MM.1S (cell line): ENCODE data around the gene CD248.

Experiments
- DNase-seq: peaks from one replicate; pipeline ENCODE4 v3.0.0-alpha.2; 2015
- H2AFZ ChIP-seq: fragments of 300-600 bp; sonication (generic); 2 replicates; pipeline ENCODE4 v1.6.0; 2016; ENCODE audit warnings: antibody characterized with exemption, low read length
- H3F3A ChIP-seq: fragments of 300-600 bp; sonication (generic); 2 replicates; pipeline ENCODE4 v1.6.1; 2016; ENCODE audit warnings: mild to moderate bottlenecking, antibody characterized with exemption, low read length, moderate library complexity, mixed read lengths; ENCODE audit not compliant: insufficient read depth
- H3K27ac ChIP-seq: fragments of 300-600 bp; sonication (generic); 2 replicates; pipeline ENCODE4 v1.5.1; 2016; ENCODE audit warnings: mild to moderate bottlenecking, low read length
- H3K27me3 ChIP-seq: fragments of 300-600 bp; sonication (generic); replicated peaks from 2 replicates; pipeline ENCODE4 v1.6.0; 2016; ENCODE audit warnings: low read length; ENCODE audit not compliant: insufficient read depth
- H3K36me3 ChIP-seq: fragments of 300-600 bp; sonication (generic); replicated peaks from 2 replicates; pipeline ENCODE4 v1.6.1; 2016; ENCODE audit warnings: mild to moderate bottlenecking, low read length, mixed read lengths; ENCODE audit not compliant: insufficient read depth
- H3K4me1 ChIP-seq: fragments of 300-600 bp; sonication (generic); 2 replicates; pipeline ENCODE4 v1.6.1; 2016; ENCODE audit warnings: low read length, mixed read lengths
- H3K4me2 ChIP-seq: fragments of 300-600 bp; sonication (generic); 2 replicates; pipeline ENCODE4 v1.6.0; 2016; ENCODE audit warnings: low read depth, low read length
- H3K4me3 ChIP-seq: fragments of 300-600 bp; sonication (generic); 2 replicates; pipeline ENCODE4 v1.5.1; 2016; ENCODE audit warnings: low read length, mixed read lengths
- H3K79me2 ChIP-seq: fragments of 300-600 bp; sonication (generic); 2 replicates; pipeline ENCODE4 v1.6.1; 2016; ENCODE audit warnings: mixed run types, low read length, mixed read lengths
- H3K9ac ChIP-seq: fragments of 300-600 bp; sonication (generic); 2 replicates; pipeline ENCODE4 v1.6.1; 2016; ENCODE audit warnings: low read length, mixed read lengths
- H3K9me2 ChIP-seq: fragments of 300-600 bp; sonication (generic); replicated peaks from 2 replicates; pipeline ENCODE4 v1.6.1; 2016; ENCODE audit warnings: mild to moderate bottlenecking, low read length, mixed read lengths; ENCODE audit not compliant: insufficient read depth
- H3K9me3 ChIP-seq: fragments of 300-600 bp; sonication (generic); replicated peaks from 2 replicates; pipeline ENCODE4 v1.6.1; 2016; ENCODE audit warnings: mild to moderate bottlenecking, low read length, mixed read lengths; ENCODE audit not compliant: insufficient read depth
- H4K20me1 ChIP-seq: fragments of 300-600 bp; sonication (generic); 2 replicates; pipeline ENCODE4 v1.6.1; 2016; ENCODE audit warnings: mild to moderate bottlenecking, low read length, moderate library complexity, mixed read lengths; ENCODE audit not compliant: insufficient read depth
- EZH2 ChIP-seq: fragments of 300-600 bp; sonication (generic); optimal IDR thresholded peaks from 2 replicates; pipeline ENCODE3; 2017; ENCODE audit warnings: low read depth, mild to moderate bottlenecking, antibody characterized with exemption, low read length, mixed read lengths
- EZH2phosphoT487 ChIP-seq: fragments of 300-600 bp; sonication (generic); IDR thresholded peaks from 2 replicates; pipeline ENCODE4 v1.6.1; 2018; ENCODE audit warnings: antibody characterized with exemption, low read length
- TF ChIP-seq, protein P1 (sequence below): fragments of 300-600 bp; sonication (generic); IDR thresholded peaks from 2 replicates; pipeline ENCODE4 v1.5.1; 2016; ENCODE audit warnings: antibody characterized with exemption, low read length, mixed read lengths

CD248 gene

DNA sequence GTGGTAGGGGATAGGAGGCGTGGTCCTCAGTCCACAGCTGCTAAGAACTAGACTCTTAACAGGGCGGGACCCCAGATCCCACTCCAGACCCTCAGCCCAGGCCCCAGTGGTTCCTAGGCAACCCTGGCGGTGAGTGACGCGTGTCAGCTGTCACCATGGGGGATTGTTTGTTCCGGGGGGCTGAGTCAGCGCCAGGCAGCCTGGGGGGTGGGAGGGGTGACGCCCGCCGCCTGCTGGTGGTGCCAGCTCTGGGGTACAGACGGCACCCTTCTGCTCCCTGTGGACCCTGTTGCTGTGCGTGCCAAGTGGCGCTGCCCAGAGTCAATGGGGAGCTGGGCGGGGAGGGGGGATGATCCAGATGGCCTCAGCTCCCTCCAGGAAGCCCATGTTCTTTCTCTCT, 36.4 kb downstream of the CD248 start:
- no peaks in the 10 kb centered on the region for H3F3A ChIP-seq
- no peaks in the 10 kb centered on the region for H3K9me2 ChIP-seq
- H3K9me3 ChIP-seq: no peaks in the 10 kb centered on the region
- no peaks in the 10 kb centered on the region for H3K79me2 ChIP-seq
- H3K36me3 ChIP-seq: no peaks in the 10 kb centered on the region
- H2AFZ ChIP-seq: no peak overlapping the region
- H3K4me1 ChIP-seq: peaks cover 8% of the 10 kb centered on the region
- H3K27ac ChIP-seq: no peak overlapping the region
- no peak overlapping the region for H3K4me3 ChIP-seq
- no peak overlapping the region for H3K4me2 ChIP-seq
- H4K20me1 ChIP-seq: no peaks in the 10 kb centered on the region
- H3K9ac ChIP-seq: no peak overlapping the region
- no peaks in the 10 kb centered on the region; the same call in 1 of the 2 replicates for H3K27me3 ChIP-seq
- no peak for DNase-seq
- TF ChIP-seq EZH2: no peak
- TF ChIP-seq, protein P1, sequence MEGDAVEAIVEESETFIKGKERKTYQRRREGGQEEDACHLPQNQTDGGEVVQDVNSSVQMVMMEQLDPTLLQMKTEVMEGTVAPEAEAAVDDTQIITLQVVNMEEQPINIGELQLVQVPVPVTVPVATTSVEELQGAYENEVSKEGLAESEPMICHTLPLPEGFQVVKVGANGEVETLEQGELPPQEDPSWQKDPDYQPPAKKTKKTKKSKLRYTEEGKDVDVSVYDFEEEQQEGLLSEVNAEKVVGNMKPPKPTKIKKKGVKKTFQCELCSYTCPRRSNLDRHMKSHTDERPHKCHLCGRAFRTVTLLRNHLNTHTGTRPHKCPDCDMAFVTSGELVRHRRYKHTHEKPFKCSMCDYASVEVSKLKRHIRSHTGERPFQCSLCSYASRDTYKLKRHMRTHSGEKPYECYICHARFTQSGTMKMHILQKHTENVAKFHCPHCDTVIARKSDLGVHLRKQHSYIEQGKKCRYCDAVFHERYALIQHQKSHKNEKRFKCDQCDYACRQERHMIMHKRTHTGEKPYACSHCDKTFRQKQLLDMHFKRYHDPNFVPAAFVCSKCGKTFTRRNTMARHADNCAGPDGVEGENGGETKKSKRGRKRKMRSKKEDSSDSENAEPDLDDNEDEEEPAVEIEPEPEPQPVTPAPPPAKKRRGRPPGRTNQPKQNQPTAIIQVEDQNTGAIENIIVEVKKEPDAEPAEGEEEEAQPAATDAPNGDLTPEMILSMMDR: no peak
- no peak for TF ChIP-seq EZH2phosphoT487

DNA sequence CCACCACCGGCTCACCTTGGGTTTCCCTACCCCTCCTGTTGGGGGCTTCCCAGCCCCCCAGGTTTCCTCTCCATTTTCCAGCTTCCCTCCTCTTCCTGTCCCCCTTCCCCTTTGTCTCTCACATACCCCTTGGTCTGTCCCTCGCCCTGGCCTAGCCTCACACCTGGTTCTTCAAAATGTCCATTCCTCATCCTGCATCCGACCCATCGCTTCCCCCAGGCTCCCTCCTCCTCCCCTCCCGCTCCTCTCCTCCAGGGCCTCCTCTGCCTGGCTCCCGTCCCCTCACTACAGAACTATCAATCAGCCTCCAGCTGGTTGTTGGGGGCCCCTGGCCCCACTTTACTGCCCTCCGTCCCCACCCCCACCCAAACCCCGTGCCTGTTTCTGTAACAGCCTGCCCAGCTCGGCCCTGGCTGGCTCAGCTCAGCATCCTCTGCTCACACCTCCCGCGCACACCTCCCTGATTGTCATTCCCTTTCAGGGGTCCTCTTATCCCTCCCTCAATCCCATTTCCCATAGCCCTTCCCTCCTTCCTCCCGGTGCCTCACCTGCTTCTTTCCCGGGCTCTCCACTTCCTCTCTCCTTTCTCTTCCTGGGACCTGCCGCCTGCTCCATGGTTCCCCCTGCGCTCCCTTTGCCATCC, 37.6 kb downstream of the CD248 start:
- Histone ChIP-seq H3F3A (no peaks in the 10 kb centered on the region), H3K36me3 (no peaks in the 10 kb centered on the region), H3K9ac (no peak overlapping the region), H3K27ac (no peak overlapping the region), H3K9me3 (no peaks in the 10 kb centered on the region), H3K9me2 (no peaks in the 10 kb centered on the region), H3K4me1 (peaks cover 8% of the 10 kb centered on the region), H3K4me3 (no peak overlapping the region), H3K4me2 (no peak overlapping the region), H3K79me2 (no peaks in the 10 kb centered on the region), H3K27me3 (no peaks in the 10 kb centered on the region; the same call in 1 of the 2 replicates), H4K20me1 (no peaks in the 10 kb centered on the region), H2AFZ (no peak overlapping the region)
- TF ChIP-seq, protein P1: no peak
- TF ChIP-seq EZH2phosphoT487 (no peak), EZH2 (no peak)
- DNase-seq: no peak

DNA sequence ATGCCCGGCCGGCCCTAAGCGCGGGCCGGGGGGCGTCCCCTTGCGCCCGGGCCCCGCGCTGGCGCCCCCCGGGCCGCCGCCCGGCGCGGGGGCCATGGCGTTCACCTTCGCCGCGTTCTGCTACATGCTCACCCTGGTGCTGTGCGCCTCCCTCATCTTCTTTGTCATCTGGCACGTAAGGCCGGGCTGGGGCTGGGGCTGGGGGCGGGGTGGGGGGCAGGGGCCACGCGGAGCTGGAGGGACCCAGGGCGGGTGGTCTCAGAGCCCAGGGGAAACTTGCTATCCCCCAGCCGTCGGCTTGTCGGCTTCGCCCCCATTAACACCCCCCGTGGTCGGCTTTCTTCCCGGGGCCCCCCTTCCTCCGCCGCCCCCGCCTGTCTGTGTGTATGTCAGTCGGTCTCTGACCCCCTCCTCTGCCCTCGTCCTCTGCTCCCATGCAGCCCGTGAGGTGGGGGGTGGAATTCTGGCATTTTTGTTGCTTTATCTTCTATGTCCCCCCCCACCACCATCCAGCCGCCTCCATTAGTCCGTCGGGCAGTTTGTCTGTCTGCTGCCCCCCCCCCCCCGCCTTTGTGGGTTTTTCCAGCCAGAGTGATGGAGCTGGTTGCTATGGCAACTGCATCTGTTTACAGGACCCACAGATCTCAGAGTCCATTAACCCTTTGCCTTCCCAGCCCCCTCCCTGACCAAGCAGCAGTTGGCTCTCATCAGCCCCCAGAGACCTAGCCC, 38.3 kb downstream of the CD248 start:
- 0 out of 2 replicates have a peak, but pooled peaks cover 1% of the 10 kb centered on the region for H3F3A ChIP-seq
- no peaks in the 10 kb centered on the region for H3K36me3 ChIP-seq
- no peak overlapping the region for H3K27ac ChIP-seq
- no peak for DNase-seq
- no peak overlapping the region for H3K9ac ChIP-seq
- H4K20me1 ChIP-seq: no peaks in the 10 kb centered on the region
- no peak overlapping the region for H3K4me3 ChIP-seq
- H2AFZ ChIP-seq: no peak overlapping the region
- no peaks in the 10 kb centered on the region for H3K79me2 ChIP-seq
- TF ChIP-seq EZH2: no peak
- no peak for TF ChIP-seq EZH2phosphoT487
- H3K9me2 ChIP-seq: no peaks in the 10 kb centered on the region
- no peaks in the 10 kb centered on the region for H3K9me3 ChIP-seq
- peaks cover 8% of the 10 kb centered on the region for H3K4me1 ChIP-seq
- H3K4me2 ChIP-seq: no peak overlapping the region
- H3K27me3 ChIP-seq: no peaks in the 10 kb centered on the region; the same call in 1 of the 2 replicates
